H1 (cell line): Measurements from ENCODE around the gene MORC2. TPM values are rescaled to one million over a fixed set of nuclear protein-coding genes. Genes with fewer than 3 reads are reported as not detected.

Experiments
- CTCF ChIA-PET: fragments of 300-600 bp; sonication (Branson Sonifier 250); formaldehyde crosslinking; loops from one replicate; lab custom pipeline; 2021; ENCODE audit not compliant: partially characterized antibody; lab: Charles Lee
- POLR2A ChIA-PET: fragments of 300-600 bp; sonication (Branson Sonifier 250); formaldehyde crosslinking; loops from one replicate; lab custom pipeline; 2021; ENCODE audit warnings: inconsistent platforms; ENCODE audit not compliant: partially characterized antibody; lab: Charles Lee
- DNase-seq, 2 experiments: peaks; one replicate each; pipeline versions ENCODE4 v3.0.0 to v3.0.0-alpha.2; 2010 to 2022; ENCODE audit warnings: low spot score in 2 of 2, low read depth in 1 of 2, mixed read lengths in 1 of 2
- FAIRE-seq: peaks from 2 replicates; lab custom pipeline; 2011; peaks lifted over from hg19 to GRCh38; lab: Jason Lieb, UNC
- H2AFZ ChIP-seq: 2 replicates; pipeline ENCODE4 v1.8.1; 2012; ENCODE audit warnings: low read length, inconsistent platforms
- H2AK5ac ChIP-seq: 2 replicates; pipeline ENCODE4 v1.6.1; 2013; ENCODE audit warnings: low read depth, low read length
- H2BK120ac ChIP-seq: replicated peaks from 2 replicates; pipeline ENCODE3; 2013; ENCODE audit warnings: low read depth, low read length, inconsistent platforms
- H2BK12ac ChIP-seq: 2 replicates; pipeline ENCODE4 v1.6.1; 2013; ENCODE audit warnings: low read depth, low read length
- H2BK15ac ChIP-seq: 2 replicates; pipeline ENCODE4 v1.6.1; 2013; ENCODE audit warnings: low read length
- H2BK20ac ChIP-seq: 2 replicates; pipeline ENCODE4 v1.6.1; 2013; ENCODE audit warnings: low read length
- H2BK5ac ChIP-seq: 2 replicates; pipeline ENCODE4 v1.6.1; 2013; ENCODE audit warnings: low read depth, low read length
- H3K14ac ChIP-seq: 2 replicates; pipeline ENCODE4 v1.6.1; 2013; ENCODE audit warnings: inconsistent platforms; ENCODE audit not compliant: insufficient read length
- H3K18ac ChIP-seq: 2 replicates; pipeline ENCODE4 v1.6.1; 2013; ENCODE audit warnings: low read length; ENCODE audit errors: extremely low read depth
- H3K23ac ChIP-seq: 2 replicates; pipeline ENCODE4 v1.6.1; 2013; ENCODE audit warnings: inconsistent platforms; ENCODE audit not compliant: insufficient read length
- H3K23me2 ChIP-seq: 2 replicates; pipeline ENCODE4 v1.6.1; 2013; ENCODE audit warnings: low read depth, low read length
- H3K27ac ChIP-seq: 2 replicates; pipeline ENCODE4 v1.6.1; 2011; ENCODE audit warnings: low read depth, low read length, inconsistent platforms
- H3K27me3 ChIP-seq, 4 experiments: replicated peaks in 1 of 4; 1 replicate in 1 of 4; 2 replicates in 3 of 4; pipeline versions ENCODE4 v1.6.1 to v1.8.1; 2011 to 2013; ENCODE audit warnings: low read length in 3 of 4, mild to moderate bottlenecking in 3 of 4, inconsistent platforms in 2 of 4, mixed read lengths in 2 of 4, moderate library complexity in 1 of 4; ENCODE audit not compliant: control insufficient read depth in 3 of 4, insufficient read depth in 3 of 4; ENCODE audit errors: extremely low read depth in 1 of 4
- H3K36me3 ChIP-seq, 4 experiments: 2 replicates each; pipeline versions ENCODE4 v1.6.1 to v1.8.1; 2011 to 2013; ENCODE audit warnings: mild to moderate bottlenecking in 4 of 4, low read length in 3 of 4, moderate library complexity in 2 of 4, control low read depth in 1 of 4, inconsistent platforms in 1 of 4; ENCODE audit not compliant: insufficient read depth in 4 of 4, control insufficient read depth in 2 of 4
- H3K4ac ChIP-seq: replicated peaks from 2 replicates; pipeline ENCODE3; 2013; ENCODE audit warnings: low read length, low read depth, mixed read lengths, inconsistent platforms; ENCODE audit not compliant: insufficient read length
- H3K4me1 ChIP-seq, 4 experiments: replicated peaks in 1 of 4; 1 replicate in 1 of 4; 2 replicates in 3 of 4; pipeline versions ENCODE4 v1.6.1 to v1.8.1; 2011 to 2013; ENCODE audit warnings: low read length in 3 of 4, inconsistent platforms in 2 of 4, mixed read lengths in 1 of 4; ENCODE audit not compliant: insufficient read depth in 4 of 4, control insufficient read depth in 3 of 4
- H3K4me2 ChIP-seq, 2 experiments: 2 replicates each; pipeline versions ENCODE4 v1.6.1 to v1.8.1; 2011 to 2013; ENCODE audit warnings: low read depth in 2 of 2, low read length in 2 of 2, control low read depth in 1 of 2, inconsistent platforms in 1 of 2, mild to moderate bottlenecking in 1 of 2; ENCODE audit not compliant: insufficient read depth in 1 of 2
- H3K4me3 ChIP-seq, 4 experiments: fragments of 200-600, 300-600 bp in 1 of 4; sonication (generic), shearing (Covaris generic), sonication (Bioruptor Twin) in 1 of 4; 2 replicates each; pipeline versions ENCODE4 v1.5.1 to v1.8.1; 2011 to 2016; ENCODE audit warnings: low read length in 4 of 4, low read depth in 3 of 4, control low read depth in 2 of 4, inconsistent platforms in 2 of 4, mild to moderate bottlenecking in 2 of 4, mixed read lengths in 1 of 4, moderate library complexity in 1 of 4; ENCODE audit not compliant: insufficient read depth in 2 of 4; ENCODE audit errors: extremely low read depth in 1 of 4
- H3K56ac ChIP-seq: replicated peaks from 2 replicates; pipeline ENCODE3; 2013; ENCODE audit warnings: low read depth, mild to moderate bottlenecking, mixed read lengths, low read length, inconsistent platforms; ENCODE audit not compliant: insufficient read length
- H3K79me1 ChIP-seq: 2 replicates; pipeline ENCODE4 v1.6.1; 2013; ENCODE audit warnings: low read depth, low read length, control low read depth
- H3K79me2 ChIP-seq, 2 experiments: 2 replicates each; pipeline versions ENCODE4 v1.6.1 to v1.8.1; 2012 to 2013; ENCODE audit warnings: low read length in 2 of 2, mild to moderate bottlenecking in 2 of 2, inconsistent platforms in 1 of 2; ENCODE audit not compliant: insufficient read depth in 2 of 2, control insufficient read depth in 1 of 2
- H3K9ac ChIP-seq, 4 experiments: replicated peaks in 1 of 4; 1 replicate in 1 of 4; 2 replicates in 3 of 4; pipeline versions ENCODE4 v1.6.1 to v1.8.1; 2011 to 2013; ENCODE audit warnings: low read depth in 3 of 4, low read length in 3 of 4, control low read depth in 2 of 4, mild to moderate bottlenecking in 2 of 4, moderate library complexity in 2 of 4, inconsistent platforms in 1 of 4; ENCODE audit errors: extremely low read depth in 1 of 4
- H3K9me3 ChIP-seq, 2 experiments: 2 replicates each; pipeline versions ENCODE4 v1.6.1 to v1.8.1; 2012 to 2013; ENCODE audit warnings: mild to moderate bottlenecking in 2 of 2, moderate library complexity in 2 of 2, control low read depth in 1 of 2, inconsistent platforms in 1 of 2, low read depth in 1 of 2, low read length in 1 of 2, mixed read lengths in 1 of 2; ENCODE audit not compliant: insufficient read depth in 2 of 2
- H4K20me1 ChIP-seq, 2 experiments: replicated peaks in 1 of 2; 2 replicates each; pipeline versions ENCODE3 to v1.8.1; 2011 to 2013; ENCODE audit warnings: inconsistent platforms in 2 of 2, low read length in 2 of 2, mild to moderate bottlenecking in 1 of 2; ENCODE audit not compliant: insufficient read depth in 2 of 2, control insufficient read depth in 1 of 2
- H4K5ac ChIP-seq: 2 replicates; pipeline ENCODE4 v1.6.1; 2013; ENCODE audit warnings: low read length, low read depth, mixed read lengths, inconsistent platforms; ENCODE audit not compliant: insufficient read length
- H4K8ac ChIP-seq: 2 replicates; pipeline ENCODE4 v1.8.0; 2013; ENCODE audit warnings: mild to moderate bottlenecking, moderate library complexity, low read length, inconsistent platforms; ENCODE audit not compliant: insufficient read depth; ENCODE audit errors: extremely low read depth
- H4K91ac ChIP-seq: replicated peaks from 2 replicates; pipeline ENCODE3; 2013; ENCODE audit warnings: low read length, mixed read lengths, inconsistent platforms; ENCODE audit not compliant: insufficient read length
- ATF3 ChIP-seq: IDR thresholded peaks from 2 replicates; pipeline ENCODE4 v1.6.1; 2011; ENCODE audit warnings: low read depth, mild to moderate bottlenecking, low read length; ENCODE audit not compliant: insufficient read depth
- BCL11A ChIP-seq, 2 experiments: IDR thresholded peaks; one replicate each; pipeline ENCODE4 v1.6.1; 2011; ENCODE audit warnings: low read depth in 2 of 2, low read length in 2 of 2, mild to moderate bottlenecking in 2 of 2
- GTF2F1 ChIP-seq: IDR thresholded peaks from 2 replicates; pipeline ENCODE4 v1.6.1; 2012; ENCODE audit warnings: low read depth, low read length, improper control_type of control experiment, borderline replicate concordance
- KDM4A ChIP-seq: IDR thresholded peaks from one replicate; pipeline ENCODE4 v1.7.1; 2012; ENCODE audit warnings: low read depth, mild to moderate bottlenecking, moderate library complexity, low read length, inconsistent platforms; ENCODE audit not compliant: severe bottlenecking
- NANOG ChIP-seq: IDR thresholded peaks from 2 replicates; pipeline ENCODE4 v1.6.1; 2011; ENCODE audit warnings: low read length, low read depth, mild to moderate bottlenecking, inconsistent platforms; ENCODE audit not compliant: insufficient read depth, poor library complexity, severe bottlenecking
- POU5F1 ChIP-seq: IDR thresholded peaks from 2 replicates; pipeline ENCODE4 v1.6.1; 2011; ENCODE audit warnings: low read depth, mild to moderate bottlenecking, low read length, moderate library complexity
- SRF ChIP-seq: IDR thresholded peaks from 2 replicates; pipeline ENCODE4 v1.6.1; 2011; ENCODE audit warnings: mild to moderate bottlenecking, low read depth, low read length, moderate library complexity
- SUZ12 ChIP-seq: fragments of 200-600 bp; sonication (generic); IDR thresholded peaks from 2 replicates; pipeline ENCODE4 v1.6.1; 2012; ENCODE audit warnings: mild to moderate bottlenecking, inconsistent platforms, low read length, moderate library complexity, mixed read lengths
- WGBS, 2 experiments: shearing (Covaris generic) in 1 of 2; methylation state at CpG; one replicate each; pipeline versions ENCODE4 v1.1.6 to v1.1.7; 2013 to 2015; ENCODE audit warnings: low lambda C conversion rate in 2 of 2, mixed read lengths in 2 of 2, inconsistent platforms in 1 of 2, low coverage in 1 of 2, missing lambda C conversion rate in 1 of 2; ENCODE audit not compliant: insufficient replicate concordance in 2 of 2, insufficient coverage in 1 of 2, insufficient read length in 1 of 2; ENCODE audit errors: extremely low coverage in 1 of 2, missing lambda C conversion rate in 1 of 2; 5-methylcytosine and 5-hydroxymethylcytosine counted together
- polyA plus RNA-seq, 7 experiments: library from polyadenylated mRNA; depleted of rRNA in 3 of 7; stranded (reverse) in 5 of 7; unstranded in 2 of 7; fragments of >200 nt in 5 of 7; fragments of 200-250 nt in 2 of 7; gene quantifications; 1 replicate in 5 of 7; 2 replicates in 1 of 7; 4 replicates in 1 of 7; pipeline versions ENCODE4 v1.2.1 to v1.2.3, GENCODE V29; 2011 to 2013; ENCODE audit warnings: missing spikeins in 2 of 7, mixed read lengths in 2 of 7
- total RNA-seq: library from RNA; stranded (reverse); fragmentation: NEBNext Ultra II Directional; extraction: Animal tissue kit (Norgen Biotek cat#: 25700); gene quantifications from 2 replicates; pipeline ENCODE4 v1.2.1, GENCODE V29; 2021
- TF ChIP-seq, protein P1 (sequence below): IDR thresholded peaks from 2 replicates; pipeline ENCODE4 v1.6.1; 2012; ENCODE audit warnings: inconsistent platforms

Gene MORC2
- total and polyA plus RNA-seq, 2 of the 8 experiments (the other 6 are each of a cell fraction or from before 2014, with no cell fraction given): 15.4 to 68.0 TPM

GRCh38 chr22:30996462-30996861 is 27.9 kb upstream of the MORC2 start:
- Histone ChIP-seq H3K79me2 (no peaks in the 10 kb centered on the region), H3K9me3 (peaks cover under 1 to 3% of the 10 kb centered on the region in 2 experiments; a peak in 1 of 4 replicates), H3K23me2 (no peaks in the 10 kb centered on the region), H2BK20ac (no peak overlapping the region), H4K20me1 (no peaks in the 10 kb centered on the region), H3K27me3 (no peaks in the 10 kb centered on the region), H2BK15ac (no peak overlapping the region), H4K8ac (no peak overlapping the region), H2AFZ (no peak overlapping the region), H3K79me1 (no peaks in the 10 kb centered on the region), H3K27ac (no peak overlapping the region), H3K56ac (no peak overlapping the region), H3K4me1 (no peaks in the 10 kb centered on the region), H3K18ac (no peak overlapping the region), H3K4me2 (no peak overlapping the region), H3K23ac (no peak overlapping the region), H3K4ac (no peak overlapping the region), H2BK120ac (no peak overlapping the region), H3K4me3 (no peak overlapping the region), H2BK12ac (no peak overlapping the region), H4K5ac (no peak overlapping the region), H2BK5ac (no peak overlapping the region), H2AK5ac (no peak overlapping the region), H3K36me3 (no peaks in the 10 kb centered on the region), H3K14ac (no peak overlapping the region), H4K91ac (no peak overlapping the region), H3K9ac (no peak overlapping the region)
- ChIA-PET CTCF (no interaction called here), POLR2A (interaction anchor here (0.8 kb wide), 1 partner anchor 11 kb away, joined by 3 read pairs; no protein-coding TSS in a partner anchor)
- WGBS, 2 experiments: 88% methylated on average over 2 of the region's 2 CpGs; no CpG with 5 or more reads in 1 of the 2 experiments
- FAIRE-seq: no peak
- no peak for DNase-seq
- TF ChIP-seq SRF (no peak), SUZ12 (no peak), GTF2F1 (no peak), POU5F1 (no peak), KDM4A (no peak), BCL11A (IDR thresholded peaks at IDR 0.05; ENCODE audit: low read depth in 2 of 2, low read length in 2 of 2) (no peak), NANOG (no peak), ATF3 (no peak)
- TF ChIP-seq, protein P1, sequence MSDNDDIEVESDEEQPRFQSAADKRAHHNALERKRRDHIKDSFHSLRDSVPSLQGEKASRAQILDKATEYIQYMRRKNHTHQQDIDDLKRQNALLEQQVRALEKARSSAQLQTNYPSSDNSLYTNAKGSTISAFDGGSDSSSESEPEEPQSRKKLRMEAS: no peak
